NOMO-1 treated with dmso at 0.1 percent for 144 hours (cell line): ENCODE data around the gene CCNL2.
"Not testable (repeated sequence)": the region's sequence is repeated elsewhere in the genome, so short reads cannot be mapped to it uniquely, and the experiment has no call there.

Source experiments
- DNase-seq: peaks from one replicate; lab custom pipeline; 2025; ENCODE audit not compliant: unreplicated experiment; lab: John Stamatoyannopoulos, UW

Gene CCNL2

DNA sequence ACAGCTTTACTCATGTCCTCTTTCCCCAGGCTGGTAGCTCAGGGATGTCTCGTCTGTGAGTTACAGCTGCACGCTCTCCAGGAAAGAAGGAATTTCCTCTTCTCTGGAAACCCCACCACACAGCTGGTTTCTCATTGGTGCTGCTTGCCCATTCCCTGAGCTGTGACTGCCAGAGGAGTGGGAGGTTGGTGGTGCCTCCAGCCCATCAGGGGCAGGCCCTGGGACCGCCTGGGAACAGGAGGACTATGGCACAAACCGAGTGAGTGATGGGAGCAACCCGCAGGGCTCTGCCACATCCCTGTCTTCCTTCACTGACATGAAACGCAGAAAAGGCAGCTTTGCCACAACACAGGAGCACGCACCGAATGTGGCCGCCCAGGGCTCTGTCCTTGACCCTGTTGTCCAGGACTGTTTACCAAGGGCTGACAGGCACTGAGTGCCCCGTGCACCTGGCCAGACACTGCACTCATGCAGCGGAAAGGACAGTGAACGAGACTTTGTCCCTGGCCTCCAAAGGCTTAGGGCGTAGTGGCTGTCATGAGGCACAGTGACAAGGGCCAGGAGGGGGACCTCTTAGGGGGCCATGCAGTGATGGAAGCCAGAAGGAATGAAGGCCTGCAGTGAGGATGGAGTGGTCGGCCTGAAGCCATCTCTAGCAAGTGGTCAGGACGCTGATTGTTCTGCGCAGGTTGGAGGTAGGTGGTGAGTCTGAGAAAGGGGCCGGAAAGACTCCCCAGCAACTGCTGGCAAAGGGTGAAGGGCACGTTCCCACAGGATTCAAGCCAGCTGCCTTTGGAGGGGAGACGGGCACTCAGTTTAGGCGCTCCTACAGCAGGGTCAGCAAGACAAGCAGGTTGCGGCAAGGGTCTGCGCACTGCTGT lies 1.7 kb upstream of the CCNL2 start:
- no peak for DNase-seq

DNA sequence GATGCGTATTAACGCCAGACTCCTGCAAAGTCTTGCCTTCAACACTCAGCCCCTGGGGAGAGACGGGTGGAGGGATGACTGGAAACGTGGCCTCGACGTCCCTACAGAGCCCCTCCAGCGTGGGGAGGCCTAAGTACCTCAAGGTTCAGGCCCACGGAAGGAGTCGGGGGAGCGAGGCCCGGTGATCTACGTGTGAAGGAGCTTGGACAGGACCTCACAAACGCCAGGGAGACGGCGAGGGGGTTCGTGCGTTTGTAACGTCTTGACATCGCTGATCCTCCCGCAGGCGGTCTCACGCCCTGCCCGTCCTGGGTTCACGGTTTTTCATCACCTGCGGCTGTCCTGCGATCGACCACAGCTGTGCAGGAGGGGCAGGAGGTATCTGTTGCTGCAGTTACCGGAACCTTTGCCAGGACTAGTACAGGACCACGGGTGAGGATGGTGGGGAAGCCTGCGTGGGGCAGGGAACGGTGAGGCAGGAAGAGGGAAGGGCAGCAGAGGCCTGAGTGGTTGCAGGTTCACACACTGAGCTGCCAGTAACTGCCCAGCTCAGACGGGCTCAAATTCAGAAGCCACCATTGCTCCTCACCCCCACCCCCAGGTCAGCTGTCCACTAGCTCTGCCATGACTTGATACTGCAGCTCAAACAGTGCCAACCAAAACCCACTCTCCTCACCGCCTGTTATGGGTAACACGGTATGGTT lies 889 bp upstream of the CCNL2 start:
- no peak for DNase-seq

- DNase-seq = no peak
These were observed 403 bp downstream of the CCNL2 start for GRCh38 chr1:1398677-1399186.

GRCh38 chr1:1397839-1398523 lies 1.2 kb downstream of the CCNL2 start:
- no peak for DNase-seq

DNA sequence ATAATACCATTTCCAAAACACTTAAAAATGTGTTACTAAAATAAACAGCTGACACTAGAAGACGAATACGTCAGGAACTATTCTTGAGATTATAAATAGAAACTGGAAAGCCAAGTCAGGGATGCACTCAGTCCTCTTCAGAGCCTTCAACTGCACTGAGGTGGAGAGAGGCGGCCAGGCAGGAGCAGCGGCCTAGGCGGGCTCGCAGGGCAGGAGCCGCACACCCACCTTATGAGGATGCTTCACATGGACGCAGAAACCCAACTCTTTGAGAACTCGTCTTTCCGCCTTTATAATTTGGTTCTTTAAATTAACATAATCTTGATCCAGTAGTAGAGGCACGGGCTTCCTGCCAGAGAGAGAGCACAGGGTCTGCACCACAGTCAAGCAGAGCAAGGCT lies 4.0 kb downstream of the CCNL2 start:
- DNase-seq = no peak

- no peak for DNase-seq
These were observed 5.0 kb downstream of the CCNL2 start for GRCh38 chr1:1394116-1394515.

GRCh38 chr1:1393428-1393827 lies 5.7 kb downstream of the CCNL2 start:
- no peak for DNase-seq

- DNase-seq = no peak
These were observed 6.1 kb downstream of the CCNL2 start for GRCh38 chr1:1393014-1393413.

GRCh38 chr1:1391225-1391624 lies 7.9 kb downstream of the CCNL2 start:
- no peak for DNase-seq

DNA sequence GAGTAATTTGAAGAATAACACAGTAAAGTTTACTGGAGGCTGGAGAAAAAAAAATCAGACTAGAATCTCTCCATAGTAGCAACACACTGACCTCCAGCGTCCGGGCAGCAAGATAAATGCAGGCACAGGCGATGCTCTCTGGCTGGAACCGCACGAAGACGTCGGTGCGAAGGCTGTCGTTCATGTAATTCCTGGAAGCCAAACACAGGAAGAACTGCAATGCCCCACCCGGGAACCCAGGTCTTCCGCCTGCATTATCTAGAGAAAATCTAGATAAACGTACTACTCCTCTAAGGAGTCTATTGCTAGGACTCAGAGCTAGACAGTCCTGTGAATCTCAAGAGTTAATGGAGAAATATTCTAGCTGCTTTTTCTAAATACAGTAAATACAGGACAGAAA lies 8.5 kb downstream of the CCNL2 start:
- no peak for DNase-seq

DNA sequence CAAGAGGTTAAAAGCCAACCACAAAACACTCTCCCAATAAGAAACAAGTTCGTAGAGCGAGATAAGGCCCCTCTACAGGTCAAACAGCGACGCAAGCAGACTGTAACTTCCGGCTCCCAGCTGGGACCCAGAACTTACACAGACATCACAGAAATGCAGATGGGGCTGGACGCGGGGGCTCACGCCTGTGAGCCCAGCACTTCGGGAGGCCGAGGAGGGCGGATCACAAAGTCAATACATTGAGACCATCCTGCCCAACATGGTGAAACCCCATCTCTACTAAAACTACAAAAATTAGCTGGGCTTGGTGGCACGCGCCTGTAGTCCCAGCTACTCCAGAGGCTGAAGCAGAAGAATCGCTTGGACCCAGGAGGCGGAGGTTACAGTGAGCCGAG lies 11.1 kb downstream of the CCNL2 start:
- no peak for DNase-seq

DNA sequence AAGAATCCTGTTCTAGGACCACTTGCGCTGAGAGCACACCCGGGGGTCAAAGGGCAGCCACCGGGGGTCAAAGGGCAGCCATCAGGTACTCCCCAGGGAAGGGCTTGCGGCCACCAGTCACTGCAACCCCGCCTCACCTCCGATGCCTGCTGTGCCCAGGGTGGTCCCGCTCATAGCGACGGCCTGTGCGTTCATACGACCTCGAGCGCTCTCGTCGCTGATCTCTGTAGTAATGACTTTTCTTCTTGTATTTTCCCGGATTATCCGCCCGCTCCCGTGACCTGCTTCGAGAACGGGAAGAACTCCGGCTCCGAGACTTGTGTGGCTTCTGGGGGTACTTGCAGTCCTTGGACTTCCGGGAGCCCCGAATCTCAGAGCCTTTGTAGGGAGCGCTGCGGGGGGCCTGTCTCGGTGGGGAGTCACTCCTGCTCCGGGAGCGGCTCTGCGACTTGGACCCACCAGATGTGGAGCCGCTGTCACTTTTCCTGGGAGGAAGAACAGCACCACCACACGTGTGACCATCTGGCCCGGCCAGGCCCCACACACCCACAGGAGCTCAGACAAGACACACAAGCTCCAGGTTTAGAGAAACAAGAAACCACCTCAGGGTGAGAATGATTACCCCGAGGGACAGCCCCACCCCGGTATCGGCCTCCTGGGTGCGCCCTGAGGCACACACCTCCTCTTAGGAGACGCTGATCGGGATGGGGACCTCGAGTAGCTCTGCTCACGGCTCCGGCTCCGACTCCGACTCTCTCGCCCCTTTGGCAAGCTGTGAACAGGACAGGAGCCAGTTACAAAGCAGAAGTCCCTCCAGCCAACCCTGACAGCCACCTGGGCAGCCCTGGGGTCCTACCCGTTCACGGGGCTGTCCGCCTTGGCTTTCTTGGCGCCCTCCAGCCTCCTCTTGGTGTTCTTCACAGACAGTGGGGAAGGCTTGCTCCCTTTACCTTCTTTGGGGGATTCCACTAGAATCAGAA lies 11.7 kb downstream of the CCNL2 start:
- DNase-seq = no peak

DNA sequence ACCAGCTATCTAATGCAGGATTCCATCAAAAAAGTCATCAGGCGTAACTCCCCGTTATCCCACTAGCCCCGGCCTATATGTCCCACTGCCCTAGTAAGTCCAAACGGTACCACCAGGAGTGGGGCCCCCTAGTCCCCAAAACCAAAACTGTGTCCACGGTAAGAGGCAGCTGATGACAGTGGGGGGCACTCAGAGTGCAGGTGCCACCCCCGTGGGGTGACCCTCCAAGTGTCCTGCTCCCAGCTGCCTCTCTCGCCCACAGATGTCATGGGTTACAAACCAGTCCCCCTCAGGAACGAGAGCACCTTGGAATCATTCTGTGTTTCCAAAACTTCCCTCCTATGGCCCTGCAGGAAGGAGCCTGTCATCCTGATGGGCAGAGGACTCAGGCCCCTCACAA lies 13.2 kb downstream of the CCNL2 start:
- DNase-seq = no peak

DNA sequence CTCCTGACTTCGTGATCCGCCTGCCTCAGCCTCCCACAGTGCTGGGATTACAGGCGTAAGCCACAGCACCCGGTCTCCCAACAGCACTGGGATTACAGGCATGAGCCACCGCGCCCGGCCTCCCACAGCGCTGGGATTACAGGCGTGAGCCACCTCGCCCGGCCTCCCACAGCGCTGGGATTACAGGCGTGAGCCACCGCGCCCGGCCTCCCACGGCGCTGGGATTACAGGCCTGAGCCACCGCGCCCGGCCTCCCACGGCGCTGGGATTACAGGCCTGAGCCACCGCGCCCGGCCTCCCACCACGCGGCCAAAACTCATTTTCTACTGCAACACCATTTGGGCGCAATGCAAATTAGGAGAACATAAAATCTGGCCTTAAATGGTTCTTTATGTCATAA lies 13.8 kb downstream of the CCNL2 start:
- DNase-seq = not testable (repeated sequence)

DNA sequence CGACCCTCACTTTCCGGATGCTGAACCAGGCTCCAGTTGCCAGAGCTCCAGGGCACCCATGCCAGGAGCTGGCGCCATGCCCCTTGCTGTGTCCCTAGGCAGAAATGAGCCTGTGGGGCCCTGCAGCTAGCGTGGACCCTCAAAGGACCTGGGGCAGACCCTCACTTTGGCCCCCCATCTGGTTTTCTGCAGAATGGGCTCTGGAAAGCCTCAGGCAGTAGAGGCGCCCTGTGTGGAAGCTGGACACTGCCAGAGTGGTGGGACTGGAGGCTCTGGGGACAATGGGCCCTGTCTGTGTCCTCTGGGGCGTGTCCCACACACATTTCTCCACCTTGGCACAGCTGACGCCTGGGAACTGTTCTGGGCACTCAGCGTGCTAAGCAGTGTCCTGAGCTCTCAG lies 17.8 kb downstream of the CCNL2 start:
- DNase-seq = no peak

- DNase-seq = no peak
These were observed 18.3 kb downstream of the CCNL2 start for GRCh38 chr1:1380860-1381259.

DNA sequence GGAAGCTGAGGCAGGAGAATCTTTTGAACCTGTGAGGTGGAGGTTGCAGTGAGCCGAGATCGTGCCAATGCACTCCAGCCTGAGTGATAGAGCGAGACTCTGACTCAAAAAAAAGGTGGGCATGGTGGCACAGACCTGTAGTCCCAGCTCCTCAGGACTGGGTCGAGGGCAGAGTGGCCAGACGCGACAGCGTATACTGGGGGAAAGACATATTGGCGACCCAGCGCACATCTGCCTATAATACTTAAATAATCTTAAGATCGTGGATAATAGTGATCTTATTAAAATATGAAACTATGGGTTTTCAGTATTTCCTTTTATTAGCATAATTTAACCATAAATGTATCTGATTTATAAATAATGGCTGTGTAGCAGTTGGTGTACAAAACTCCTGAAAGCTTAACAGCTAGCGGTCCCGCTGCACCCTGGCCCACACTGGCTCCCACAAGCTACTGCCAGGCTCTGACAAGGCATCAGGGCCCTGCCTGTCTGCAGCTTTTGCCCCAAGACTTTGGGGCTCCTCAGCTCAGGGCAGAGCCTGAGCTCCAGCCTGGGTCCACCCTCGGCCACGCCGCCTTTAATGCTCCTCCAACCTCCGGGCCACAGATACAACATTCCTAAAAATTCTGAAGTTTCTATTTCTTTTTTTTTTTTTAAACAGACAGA lies 21.5 kb downstream of the CCNL2 start:
- no peak for DNase-seq

- DNase-seq = no peak
These were observed 22.4 kb downstream of the CCNL2 start for GRCh38 chr1:1376551-1377226.

DNA sequence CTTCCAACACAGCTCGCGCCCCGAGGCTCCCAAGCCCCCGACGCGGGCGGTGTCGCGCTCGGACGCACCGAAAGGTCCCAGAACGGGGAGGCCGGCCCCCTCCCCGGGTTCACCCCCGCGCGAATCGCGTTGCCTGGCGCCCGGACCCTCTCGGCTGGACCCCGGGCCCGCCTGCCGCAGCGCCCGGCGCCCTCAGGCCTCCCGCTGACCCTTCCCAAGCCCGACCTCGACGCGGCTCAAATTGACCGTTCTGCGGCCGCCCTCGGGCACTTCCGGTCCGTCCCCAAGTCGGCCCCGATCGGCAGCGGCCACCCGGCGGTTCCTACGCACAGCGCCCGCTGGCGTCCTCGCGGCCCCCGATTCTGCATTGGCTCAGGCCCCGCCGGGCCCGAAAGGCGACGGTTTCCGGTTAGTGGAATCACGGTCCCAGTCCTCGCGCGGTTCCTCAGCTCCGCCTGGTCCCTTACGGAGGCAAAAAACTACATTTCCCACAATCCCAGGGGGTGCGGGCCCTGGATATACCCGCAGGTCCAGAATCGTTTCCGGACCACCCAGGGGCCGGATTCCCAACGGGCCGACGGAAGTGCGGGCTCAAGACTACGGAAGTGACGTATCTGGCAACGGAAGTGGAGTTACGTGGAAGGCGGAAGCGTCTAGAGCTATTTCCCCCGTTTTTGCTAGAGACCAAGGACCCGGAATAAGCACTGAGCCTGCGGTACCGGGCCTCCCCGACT lies 24.0 kb downstream of the CCNL2 start, which contains the start of gene AURKAIP1:
TSS of gene AURKAIP1 (minus strand) at position 279 of the 734 bp plus-strand sequence. CDS start 451 bp downstream, outside the sequence.
- DNase-seq = peak; percentile 98
